ENCODE measurements around the gene SETD2. TPM values are rescaled to one million over a fixed set of nuclear protein-coding genes. Genes with fewer than 3 reads are reported as not detected.

The SETD2 gene
- total and polyA plus RNA-seq, 2 experiments from 2014 or later, result 16.7 to 45.2 TPM

- peak overlapping the region; percentile 71 for H3K4me2 ChIP-seq
- H3K27me3 Mint-ChIP-seq (ENCODE audit: insufficient read depth, low read depth, poor library complexity), result peaks cover 2% of the 10 kb centered on the region
- H3K36me3 ChIP-seq (ENCODE audit: insufficient read depth), result no peaks in the 10 kb centered on the region
- TF ChIP-seq REST (IDR thresholded peaks at IDR 0.05; ENCODE audit: unreplicated experiment) (no peak), EZH2 (IDR thresholded peaks at IDR 0.05; ENCODE audit: low read depth, unreplicated experiment) (no peak), ETS1 (IDR thresholded peaks at IDR 0.05) (no peak), NANOG (IDR thresholded peaks at IDR 0.05; ENCODE audit: borderline replicate concordance) (no peak), CREB1 (CRISPR knock-in tag; IDR thresholded peaks at IDR 0.05; ENCODE audit: low read depth) (no peak), CTCF (conservative IDR thresholded peaks at IDR 0.05; ENCODE audit: low read depth in 2 of 2) (no peak), POLR2AphosphoS5 (IDR thresholded peaks at IDR 0.05; ENCODE audit: low read depth) (no peak), ZNF462 (CRISPR knock-in tag; IDR thresholded peaks at IDR 0.05) (no peak), ZNF114 (CRISPR knock-in tag; IDR thresholded peaks at IDR 0.05) (no peak), ZNF331 (CRISPR knock-in tag; IDR thresholded peaks at IDR 0.05; ENCODE audit: low read depth) (no peak), STAT1 (IDR thresholded peaks at IDR 0.05; ENCODE audit: unreplicated experiment) (no peak), JUNB (IDR thresholded peaks at IDR 0.05; ENCODE audit: unreplicated experiment) (no peak), EZH2phosphoT487 (IDR thresholded peaks at IDR 0.05; ENCODE audit: unreplicated experiment) (no peak)
- H3K27me3 ChIP-seq (ENCODE audit: insufficient read depth), result no peaks in the 10 kb centered on the region
- H3K27ac ChIP-seq (ENCODE audit: low read depth), result peak overlapping the region; percentile 37; the same call in 1 of the 2 replicates
- peaks cover 20% of the 10 kb centered on the region for H3K4me1 ChIP-seq (ENCODE audit: insufficient read depth)
- H3K9me3 Mint-ChIP-seq, result no peaks in the 10 kb centered on the region
- ATAC-seq, result no peak
- peaks cover 26% of the 10 kb centered on the region for H3K4me1 Mint-ChIP-seq
- no peaks in the 10 kb centered on the region for H3F3A ChIP-seq (replicated peaks; ENCODE audit: low read depth)
- no peaks in the 10 kb centered on the region for H3K9me2 ChIP-seq (ENCODE audit: insufficient read depth)
- H3K4me3 ChIP-seq, result peak overlapping the region; percentile 28; the same call in 1 of the 2 replicates
- H3K4me3 Mint-ChIP-seq, result no peak overlapping the region
- no peak overlapping the region for H2AFZ ChIP-seq
- peaks cover 4% of the 10 kb centered on the region for H4K20me1 ChIP-seq (replicated peaks; ENCODE audit: insufficient read depth)
- no peaks in the 10 kb centered on the region; the same call in 2 of the 3 replicates for H3K36me3 Mint-ChIP-seq (ENCODE audit: low read depth)
- DNase-seq (ENCODE audit: low spot score), result no peak
- peaks cover 100% of the 10 kb centered on the region for H3K79me2 ChIP-seq (replicated peaks; ENCODE audit: insufficient read depth)
- no peak overlapping the region; the same call in 1 of the 2 replicates for H3K27ac Mint-ChIP-seq
These were observed 29.6 kb downstream of the SETD2 start for GRCh38 chr3:47134311-47134710.

Data from GM23338 (cell line).